ENCODE measurements around the gene KIF6. TPM values are rescaled to one million over a fixed set of nuclear protein-coding genes. Genes with fewer than 3 reads are reported as not detected.

The KIF6 gene
- total RNA-seq, 4 donors from 2014 or later = 0.47 to 2.3 (median 0.97) TPM

DNA sequence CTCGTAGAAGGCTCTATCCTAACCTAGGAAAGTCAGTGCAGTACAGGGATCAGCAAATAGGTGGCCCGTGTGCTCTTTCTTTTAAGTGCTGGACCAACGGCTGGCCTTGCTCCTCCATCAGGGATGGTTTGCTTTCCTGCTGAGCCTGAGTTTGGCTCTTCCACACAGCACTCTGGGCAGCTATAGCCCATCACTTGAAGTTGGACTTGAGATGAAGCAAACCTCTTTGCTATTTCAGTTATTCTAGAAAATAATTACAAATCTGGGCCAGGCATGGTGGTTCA, 335.8 kb downstream of the KIF6 start:
- no peaks in the 10 kb centered on the region for H3K36me3 ChIP-seq
- H3K9me3 ChIP-seq = no peaks in the 10 kb centered on the region
- no peak overlapping the region for H3K4me3 ChIP-seq
- TF ChIP-seq POLR2A (IDR thresholded peaks at IDR 0.05) (no peak), EP300 (IDR thresholded peaks at IDR 0.05) (no peak)
- TF ChIP-seq, protein P1, sequence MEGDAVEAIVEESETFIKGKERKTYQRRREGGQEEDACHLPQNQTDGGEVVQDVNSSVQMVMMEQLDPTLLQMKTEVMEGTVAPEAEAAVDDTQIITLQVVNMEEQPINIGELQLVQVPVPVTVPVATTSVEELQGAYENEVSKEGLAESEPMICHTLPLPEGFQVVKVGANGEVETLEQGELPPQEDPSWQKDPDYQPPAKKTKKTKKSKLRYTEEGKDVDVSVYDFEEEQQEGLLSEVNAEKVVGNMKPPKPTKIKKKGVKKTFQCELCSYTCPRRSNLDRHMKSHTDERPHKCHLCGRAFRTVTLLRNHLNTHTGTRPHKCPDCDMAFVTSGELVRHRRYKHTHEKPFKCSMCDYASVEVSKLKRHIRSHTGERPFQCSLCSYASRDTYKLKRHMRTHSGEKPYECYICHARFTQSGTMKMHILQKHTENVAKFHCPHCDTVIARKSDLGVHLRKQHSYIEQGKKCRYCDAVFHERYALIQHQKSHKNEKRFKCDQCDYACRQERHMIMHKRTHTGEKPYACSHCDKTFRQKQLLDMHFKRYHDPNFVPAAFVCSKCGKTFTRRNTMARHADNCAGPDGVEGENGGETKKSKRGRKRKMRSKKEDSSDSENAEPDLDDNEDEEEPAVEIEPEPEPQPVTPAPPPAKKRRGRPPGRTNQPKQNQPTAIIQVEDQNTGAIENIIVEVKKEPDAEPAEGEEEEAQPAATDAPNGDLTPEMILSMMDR (IDR thresholded peaks at IDR 0.05) = peak in 1 of 4 experiments; percentile 25
- no peaks in the 10 kb centered on the region for H3K27me3 ChIP-seq
- H3K4me1 ChIP-seq = peaks cover 0 to 20% (median 2%) of the 10 kb centered on the region in 3 donors
- H3K27ac ChIP-seq = no peak overlapping the region
- WGBS, 2 donors (ENCODE audit: low coverage in 1 of 2) = 60 to 82% methylated on average over 1 to 3 of the region's 3 CpGs
- no peak for ATAC-seq

DNA sequence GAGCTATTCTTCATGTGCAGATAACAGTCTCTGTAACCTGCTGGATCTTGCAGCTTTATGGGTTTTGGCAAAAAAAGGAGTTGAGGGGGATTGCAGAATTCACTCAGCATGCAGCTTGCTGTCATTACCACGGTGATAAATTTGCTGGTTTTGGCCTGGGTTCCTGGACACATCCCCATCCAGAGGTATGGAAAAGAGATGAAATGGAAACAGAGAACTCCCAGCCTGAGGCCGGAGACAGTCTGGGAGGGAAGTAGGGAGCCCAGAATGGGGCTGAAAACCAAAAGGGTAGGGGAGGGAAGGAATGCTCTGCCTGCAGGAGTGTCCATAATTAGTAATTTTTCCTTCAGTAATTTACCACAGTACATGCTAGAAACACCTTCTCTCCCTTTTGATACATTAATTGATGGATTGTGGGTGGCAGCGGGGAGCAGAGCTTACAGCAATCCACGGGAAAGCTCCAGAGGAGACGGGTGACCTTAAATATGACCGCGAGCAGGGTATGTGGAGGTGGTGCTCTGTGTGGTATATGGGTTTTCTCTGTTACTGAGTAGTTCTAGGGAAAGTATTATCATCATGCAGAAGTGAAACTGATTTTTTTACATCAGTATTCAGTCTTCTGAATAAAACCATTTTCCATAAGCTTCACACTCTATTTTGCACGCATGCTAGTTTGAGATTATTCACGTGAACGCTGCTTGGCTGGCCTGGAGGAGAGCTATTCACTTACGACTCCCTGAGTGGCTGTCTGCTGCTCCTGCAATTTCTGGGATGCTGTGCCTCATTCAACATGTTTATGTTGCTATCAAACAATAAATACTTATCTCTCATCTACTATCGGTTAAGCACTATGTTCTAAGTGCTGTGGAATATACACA, 336.4 kb downstream of the KIF6 start:
- TF ChIP-seq, protein P1 (IDR thresholded peaks at IDR 0.05) = no peak
- TF ChIP-seq POLR2AphosphoS5 (IDR thresholded peaks at IDR 0.05) = no peak
- no peak for TF ChIP-seq EP300 (IDR thresholded peaks at IDR 0.05)
- no peak for TF ChIP-seq POLR2A (IDR thresholded peaks at IDR 0.05)

DNA sequence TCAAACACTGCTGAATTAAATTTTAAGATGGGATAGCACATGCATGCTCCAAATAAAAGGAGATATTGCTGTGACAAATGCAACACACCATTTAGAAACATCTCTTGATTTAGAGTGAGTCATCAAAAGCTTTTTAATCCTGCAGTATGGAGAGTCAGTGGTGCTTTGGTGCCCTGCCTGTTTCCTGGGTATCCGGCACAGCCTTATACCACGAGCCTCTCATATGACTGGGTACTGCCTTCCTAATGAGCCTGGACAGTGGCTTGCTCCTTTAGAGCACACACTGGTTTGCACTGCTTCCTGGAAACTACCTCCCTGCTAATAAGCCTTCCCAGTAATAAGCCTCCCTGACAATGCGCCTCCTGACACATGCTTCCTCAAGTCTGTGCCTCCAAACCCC, 337.4 kb downstream of the KIF6 start:
- Histone ChIP-seq H3K27ac (no peak overlapping the region), H3K27me3 (no peaks in the 10 kb centered on the region), H3K4me1 (peaks cover 0 to 20% (median 2%) of the 10 kb centered on the region in 3 donors), H3K4me3 (no peak overlapping the region), H3K36me3 (no peaks in the 10 kb centered on the region), H3K9me3 (no peaks in the 10 kb centered on the region)
- ATAC-seq = no peak
- whole genome bisulfite sequencing, 2 donors (ENCODE audit: low coverage in 1 of 2) = 64 to 72% methylated on average over 3 of the region's 3 CpGs
- TF ChIP-seq EP300 (IDR thresholded peaks at IDR 0.05) (no peak), POLR2A (IDR thresholded peaks at IDR 0.05) (no peak), POLR2AphosphoS5 (IDR thresholded peaks at IDR 0.05) (no peak)
- TF ChIP-seq, protein P1 (IDR thresholded peaks at IDR 0.05) = no peak

More for the DNA sequence above, 336.4 kb downstream of the KIF6 start:
- no peak for ATAC-seq
- WGBS, 2 donors (ENCODE audit: low coverage in 1 of 2) = 55 to 70% methylated on average over 6 to 8 of the region's 12 CpGs
- Histone ChIP-seq H3K4me1 (peaks cover 0 to 20% (median 2%) of the 10 kb centered on the region in 3 donors), H3K9me3 (no peaks in the 10 kb centered on the region), H3K4me3 (no peak overlapping the region), H3K27ac (no peak overlapping the region), H3K36me3 (no peaks in the 10 kb centered on the region), H3K27me3 (no peaks in the 10 kb centered on the region)

DNA sequence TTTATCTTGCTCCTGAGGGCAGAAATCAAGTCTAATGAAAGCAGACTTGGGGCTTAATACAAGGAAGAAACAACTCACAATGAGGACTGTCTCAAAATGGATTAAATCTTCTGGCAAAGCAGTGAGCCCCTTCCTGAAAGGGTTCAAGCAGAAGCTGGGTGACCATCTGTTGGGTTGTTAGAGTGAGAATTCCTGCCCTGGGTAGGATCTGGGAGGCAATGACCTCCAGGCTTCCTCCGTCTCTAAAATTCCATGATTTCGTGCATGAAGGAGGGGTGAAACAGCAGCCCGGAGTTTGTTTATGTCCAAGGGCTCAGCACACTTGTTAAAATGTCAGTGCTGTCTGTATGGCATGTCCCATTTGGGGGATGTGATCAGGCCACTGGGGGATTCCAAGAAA, 338.7 kb downstream of the KIF6 start:
- Histone ChIP-seq H3K9me3 (no peaks in the 10 kb centered on the region), H3K36me3 (no peaks in the 10 kb centered on the region), H3K4me1 (peaks cover 0 to 31% (median 2%) of the 10 kb centered on the region in 3 donors), H3K4me3 (no peak overlapping the region), H3K27ac (peak overlapping the region in 1 of 4 donors; percentile 27), H3K27me3 (no peaks in the 10 kb centered on the region)
- WGBS, 2 donors (ENCODE audit: low coverage in 1 of 2) = 43% methylated on average over 3 of the region's 3 CpGs; no CpG with 5 or more reads in 1 of the 2 donors
- ATAC-seq = no peak
- TF ChIP-seq, protein P1 (IDR thresholded peaks at IDR 0.05) = no peak
- no peak for TF ChIP-seq EP300 (IDR thresholded peaks at IDR 0.05)
- TF ChIP-seq POLR2AphosphoS5 (IDR thresholded peaks at IDR 0.05) = no peak
- no peak for TF ChIP-seq POLR2A (IDR thresholded peaks at IDR 0.05)

Measured in gastroesophageal sphincter (tissue), 4 donors.